HepG2 (cell line): Measurements from ENCODE around the gene SNX10. TPM values are rescaled to one million over a fixed set of nuclear protein-coding genes. Genes with fewer than 3 reads are reported as not detected.

Source experiments
- ATAC-seq: fragments of 200-7000 bp; cut with Tn5 transposase; 3 replicates; pipeline ENCODE4 v1.9.1; 2020; ENCODE audit warnings: mild to moderate bottlenecking, moderate library complexity
- BruUV-seq: library from RNA; stranded (reverse); fragments of 400-500 nt; replicated peaks from 2 replicates; lab custom pipeline; 2021; lab: Mats Ljungman, UMichigan
- CTCF ChIA-PET: fragments of 300-600 bp; formaldehyde crosslinking; extraction: SDS; loops from one replicate; lab custom pipeline; 2021; ENCODE audit warnings: low total read pairs, inconsistent platforms, low intra/inter-chr PET ratio; lab: Yijun Ruan, JAX
- POLR2A ChIA-PET: fragments of 350-600 bp; sonication (Branson Sonifier 250); formaldehyde crosslinking; loops from one replicate; lab custom pipeline; 2020; ENCODE audit warnings: antibody characterized with exemption, inconsistent platforms; lab: Yijun Ruan, JAX
- DNase-seq: peaks from one replicate; pipeline ENCODE4 v3.0.0-alpha.2; 2015; ENCODE audit warnings: low spot score
- FAIRE-seq: peaks from 3 replicates; lab custom pipeline; 2011; peaks lifted over from hg19 to GRCh38; lab: Jason Lieb, UNC
- H2AFZ ChIP-seq: one replicate; pipeline ENCODE4 v1.6.1; 2011; ENCODE audit warnings: low read length, inconsistent platforms
- H3K27ac ChIP-seq: fragments of 300-600 bp; 3 replicates; pipeline ENCODE4 v1.8.0; 2011; ENCODE audit warnings: mixed run types, mild to moderate bottlenecking, mixed read lengths, low read length, inconsistent platforms; ENCODE audit not compliant: insufficient read depth; ENCODE audit errors: extremely low read length
- H3K27me3 ChIP-seq, 2 experiments: fragments of 200-600 bp in 1 of 2; 2 replicates in 1 of 2; 3 replicates in 1 of 2; pipeline versions ENCODE4 v1.6.0 to v1.8.0; 2011; ENCODE audit warnings: low read length in 2 of 2, mild to moderate bottlenecking in 2 of 2, moderate library complexity in 2 of 2, inconsistent platforms in 1 of 2; ENCODE audit not compliant: insufficient read depth in 2 of 2, control insufficient read depth in 1 of 2
- H3K36me3 ChIP-seq, 2 experiments: fragments of 200-600 bp in 1 of 2; replicated peaks in 1 of 2; 2 replicates in 1 of 2; 3 replicates in 1 of 2; pipeline versions ENCODE4 v1.5.1 to v1.8.0; 2011; ENCODE audit warnings: low read length in 2 of 2, inconsistent platforms in 1 of 2; ENCODE audit not compliant: insufficient read depth in 2 of 2, control insufficient read depth in 1 of 2
- H3K4me1 ChIP-seq: 2 replicates; pipeline ENCODE4 v1.5.1; 2012; ENCODE audit warnings: low read length, inconsistent platforms; ENCODE audit not compliant: insufficient read depth
- H3K4me2 ChIP-seq: 2 replicates; pipeline ENCODE4 v1.6.0; 2011; ENCODE audit warnings: low read depth, low read length, inconsistent platforms
- H3K4me3 ChIP-seq, 3 experiments: fragments of 200-600 bp in 1 of 3; sonication (generic), shearing (Covaris generic) in 1 of 3; replicated peaks in 1 of 3; 2 replicates each; pipeline ENCODE4 v1.5.1; 2011 to 2016; ENCODE audit warnings: low read length in 3 of 3, inconsistent platforms in 2 of 3, low read depth in 2 of 3, mild to moderate bottlenecking in 2 of 3, control low read depth in 1 of 3, mixed read lengths in 1 of 3; ENCODE audit not compliant: insufficient read depth in 1 of 3
- H3K79me2 ChIP-seq: one replicate; pipeline ENCODE4 v1.6.1; 2011; ENCODE audit warnings: low read length, inconsistent platforms; ENCODE audit not compliant: insufficient read depth
- H3K9ac ChIP-seq: 2 replicates; pipeline ENCODE4 v1.6.0; 2011; ENCODE audit warnings: mild to moderate bottlenecking, low read depth, low read length, inconsistent platforms; ENCODE audit not compliant: insufficient read depth
- H3K9me3 ChIP-seq: 2 replicates; pipeline ENCODE4 v1.5.1; 2012; ENCODE audit warnings: mild to moderate bottlenecking, low read length
- H4K20me1 ChIP-seq: 2 replicates; pipeline ENCODE4 v1.6.0; 2011; ENCODE audit warnings: inconsistent platforms, mild to moderate bottlenecking, low read length, moderate library complexity; ENCODE audit not compliant: insufficient read depth
- BHLHE40 ChIP-seq: IDR thresholded peaks from 2 replicates; pipeline ENCODE4 v1.6.1; 2011; ENCODE audit warnings: low read length, improper control_type of control experiment
- ISX ChIP-seq: sonication (generic); formaldehyde crosslinking; conservative IDR thresholded peaks from 2 replicates; pipeline ENCODE4 v1.5.0; 2020; ENCODE audit warnings: missing genetic modification reagents
- KDM5A ChIP-seq: fragments of 200-600 bp; sonication (generic); IDR thresholded peaks from 2 replicates; pipeline ENCODE4 v1.7.0; 2018; ENCODE audit warnings: antibody characterized with exemption, mild to moderate bottlenecking, low read length, borderline replicate concordance
- KMT2A ChIP-seq: sonication (generic); formaldehyde crosslinking; IDR thresholded peaks from 2 replicates; pipeline ENCODE4 v1.4.0; 2020; ENCODE audit warnings: missing genetic modification reagents
- NBN ChIP-seq: fragments of 450-650 bp; conservative IDR thresholded peaks from 2 replicates; pipeline ENCODE4 v1.6.1; 2017
- SMARCC2 ChIP-seq: fragments of 450-650 bp; IDR thresholded peaks from 2 replicates; pipeline ENCODE4 v1.6.1; 2017; ENCODE audit warnings: antibody characterized with exemption, mild to moderate bottlenecking
- SNAI1 ChIP-seq: sonication (generic); formaldehyde crosslinking; IDR thresholded peaks from 2 replicates; pipeline ENCODE4 v1.5.0; 2020; ENCODE audit warnings: mild to moderate bottlenecking, missing genetic modification reagents, borderline replicate concordance
- TCF12 ChIP-seq, 2 experiments: fragments of 450-650 bp in 1 of 2; sonication (generic) in 1 of 2; formaldehyde crosslinking in 1 of 2; IDR thresholded peaks; 2 replicates each; pipeline versions ENCODE4 v1.6.1 to v1.8.0; 2017 to 2022; ENCODE audit warnings: antibody characterized with exemption in 1 of 2, mild to moderate bottlenecking in 1 of 2, missing genetic modification reagents in 1 of 2, moderate library complexity in 1 of 2
- TGIF2 ChIP-seq: IDR thresholded peaks from 2 replicates; pipeline ENCODE4 v1.6.1; 2016; ENCODE audit warnings: control low read depth, missing compliant biosample characterization
- ZFP36 ChIP-seq: fragments of 150-350 bp; IDR thresholded peaks from 2 replicates; pipeline ENCODE4 v1.6.1; 2018; ENCODE audit warnings: borderline replicate concordance, low read length, low read depth; ENCODE audit not compliant: partially characterized antibody
- ZNF512 ChIP-seq: sonication (generic); formaldehyde crosslinking; IDR thresholded peaks from 2 replicates; pipeline ENCODE4 v1.4.0; 2020; ENCODE audit warnings: mild to moderate bottlenecking, missing genetic modification reagents
- ZNF557 ChIP-seq: sonication (generic); formaldehyde crosslinking; IDR thresholded peaks from 2 replicates; pipeline ENCODE4 v1.4.0; 2020; ENCODE audit warnings: missing genetic modification reagents
- ZNF562 ChIP-seq: sonication (generic); formaldehyde crosslinking; IDR thresholded peaks from 2 replicates; pipeline ENCODE4 v1.8.0; 2022; ENCODE audit warnings: missing genetic modification reagents, borderline replicate concordance
- ZNF652 ChIP-seq: IDR thresholded peaks from 2 replicates; pipeline ENCODE4 v1.6.1; 2016; ENCODE audit warnings: low read depth, borderline replicate concordance
- ZNF776 ChIP-seq: sonication (generic); formaldehyde crosslinking; IDR thresholded peaks from 2 replicates; pipeline ENCODE4 v1.4.0; 2020; ENCODE audit warnings: mild to moderate bottlenecking, missing genetic modification reagents
- ZSCAN12 ChIP-seq: sonication (generic); formaldehyde crosslinking; IDR thresholded peaks from 2 replicates; pipeline ENCODE4 v1.9.0; 2021; ENCODE audit warnings: mild to moderate bottlenecking, missing genetic modification reagents
- WGBS: methylation state at CpG from one replicate; pipeline ENCODE4 v1.1.6; 2017; ENCODE audit warnings: low lambda C conversion rate; 5-methylcytosine and 5-hydroxymethylcytosine counted together
- in situ Hi-C: cut with HindIII; loops from 2 replicates; pipeline ENCODE4 v1.10.0; 2017; ENCODE audit warnings: low pct_unique_long_range_greater_than_20kb; ENCODE audit not compliant: extremely low pct_ligation_motif_present
- intact Hi-C: fragments of 100-400 bp; cut with micrococcal nuclease; formaldehyde crosslinking; loops from one replicate; pipeline ENCODE4 v1.10.0; 2022; ENCODE audit not compliant: unreplicated experiment
- polyA plus RNA-seq, 8 experiments: library from polyadenylated mRNA; depleted of rRNA in 3 of 8; stranded (reverse) in 7 of 8; unstranded in 1 of 8; fragments of >200 nt; fragmentation: Illumina TruSeq in 4 of 8; extraction: Trizol in 4 of 8; gene quantifications; 2 replicates each; pipeline versions ENCODE4 v1.2.1 to v1.2.3, GENCODE V29; 2011 to 2016; ENCODE audit warnings: low read depth in 4 of 8, missing spikeins in 1 of 8, mixed read lengths in 1 of 8; ENCODE audit not compliant: insufficient read depth in 1 of 8
- total RNA-seq, 5 experiments: library from RNA; depleted of rRNA; stranded (reverse); fragments of >200 nt; fragmentation: Illumina TruSeq; extraction: Trizol; gene quantifications; 2 replicates each; pipeline ENCODE4 v1.2.3, GENCODE V29; 2016; ENCODE audit warnings: low read depth in 1 of 5

Gene SNX10
- total and polyA plus RNA-seq, 2 of the 13 experiments (the other 11 are each of a cell fraction or from before 2014, with no cell fraction given), result 26.0 to 27.6 TPM

GRCh38 chr7:26422761-26423160 lies 131.1 kb downstream of the SNX10 start:
- DNase-seq (no peak), FAIRE-seq (no peak), ATAC-seq (no peak)
- 17% methylated on average over 3 of the region's 5 CpGs for WGBS
- H4K20me1 ChIP-seq, result no peaks in the 10 kb centered on the region
- peaks cover 0 to 7% of the 10 kb centered on the region in 2 experiments; a peak in 1 of 5 replicates for H3K27me3 ChIP-seq
- no peaks in the 10 kb centered on the region for H3K79me2 ChIP-seq
- in situ Hi-C loops (no loop called here), intact Hi-C loops (no loop called here)
- H3K4me3 ChIP-seq, result no peak overlapping the region
- no peaks in the 10 kb centered on the region for H3K9me3 ChIP-seq
- H3K36me3 ChIP-seq, result no peaks in the 10 kb centered on the region
- no peak overlapping the region for H3K27ac ChIP-seq
- no peak overlapping the region for H3K9ac ChIP-seq
- ChIA-PET POLR2A (no interaction called here), CTCF (no interaction called here)
- TF ChIP-seq ZNF512 (CRISPR knock-in tag), result no peak
- no peak for TF ChIP-seq KDM5A
- H3K4me2 ChIP-seq, result no peak overlapping the region
- no peaks in the 10 kb centered on the region for H3K4me1 ChIP-seq
- no peak overlapping the region for H2AFZ ChIP-seq
- BruUV-seq, result no TSS peak

GRCh38 chr7:26423436-26423835 lies 131.8 kb downstream of the SNX10 start:
- Histone ChIP-seq H3K27me3 (peaks cover 0 to 2% of the 10 kb centered on the region in 2 experiments; a peak in 1 of 5 replicates), H3K4me2 (no peak overlapping the region), H4K20me1 (no peaks in the 10 kb centered on the region), H3K27ac (no peak overlapping the region), H3K9me3 (no peaks in the 10 kb centered on the region), H3K36me3 (no peaks in the 10 kb centered on the region), H3K9ac (no peak overlapping the region), H2AFZ (no peak overlapping the region), H3K4me3 (no peak overlapping the region), H3K79me2 (no peaks in the 10 kb centered on the region), H3K4me1 (no peaks in the 10 kb centered on the region)
- ATAC-seq, result no peak
- ChIA-PET CTCF (no interaction called here), POLR2A (no interaction called here)
- intact Hi-C loops (no loop called here), in situ Hi-C loops (no loop called here)
- FAIRE-seq, result no peak
- WGBS, result 21% methylated on average over 1 of the region's 1 CpG
- BruUV-seq, result no TSS peak
- DNase-seq, result no peak
- TF ChIP-seq BHLHE40, result no peak
- no peak for TF ChIP-seq ZNF557 (CRISPR knock-in tag)
- no peak for TF ChIP-seq ZSCAN12 (CRISPR knock-in tag)
- TF ChIP-seq ZNF776 (CRISPR knock-in tag), result no peak
- no peak for TF ChIP-seq KMT2A
- TF ChIP-seq ZNF562 (CRISPR knock-in tag), result no peak
- TF ChIP-seq ISX (CRISPR knock-in tag), result no peak
- TF ChIP-seq TCF12 (IDR thresholded peaks at IDR 0.05), result no peak
- no peak for TF ChIP-seq TCF12 (CRISPR knock-in tag; IDR thresholded peaks at IDR 0.05)
- TF ChIP-seq ZFP36, result no peak
- TF ChIP-seq NBN, result no peak
- no peak for TF ChIP-seq TGIF2
- no peak for TF ChIP-seq SMARCC2
- no peak for TF ChIP-seq SNAI1 (CRISPR knock-in tag)
- TF ChIP-seq ZNF652 (CRISPR knock-in tag), result no peak
